ENCODE measurements around the gene CCNF.

The CCNF gene

GRCh38 chr16:2485811-2486507, 56.7 kb downstream of the CCNF start:
- TF ChIP-seq CTCF (IDR thresholded peaks at IDR 0.05; ENCODE audit: low read depth, low read length) (no peak), POLR2A (IDR thresholded peaks at IDR 0.05; ENCODE audit: extremely low read depth, insufficient read length) (no peak), MAX (IDR thresholded peaks at IDR 0.05; ENCODE audit: low read depth, low read length) (no peak), MYC (IDR thresholded peaks at IDR 0.05; ENCODE audit: low read depth, low read length) (no peak)
- no peak overlapping the region for H3K4me3 ChIP-seq (ENCODE audit: low read depth, low read length)
- DNase-seq (ENCODE audit: low read depth): no peak

GRCh38 chr16:2486645-2487516, 57.6 kb downstream of the CCNF start:
- DNase-seq (ENCODE audit: low read depth): peak; percentile 31
- no peak for TF ChIP-seq CTCF (IDR thresholded peaks at IDR 0.05; ENCODE audit: low read depth, low read length)
- peak; percentile 40; the same call in 1 of the 2 replicates for TF ChIP-seq MAX (IDR thresholded peaks at IDR 0.05; ENCODE audit: low read depth, low read length)
- no peak overlapping the region for H3K4me3 ChIP-seq (ENCODE audit: low read depth, low read length)

- no peak overlapping the region for H3K4me3 ChIP-seq (ENCODE audit: low read depth, low read length)
- no peak for DNase-seq (ENCODE audit: low read depth)
- TF ChIP-seq MYC (IDR thresholded peaks at IDR 0.05; ENCODE audit: low read depth, low read length) (no peak), MAX (IDR thresholded peaks at IDR 0.05; ENCODE audit: low read depth, low read length) (no peak), CTCF (IDR thresholded peaks at IDR 0.05; ENCODE audit: low read depth, low read length) (no peak), POLR2A (IDR thresholded peaks at IDR 0.05; ENCODE audit: extremely low read depth, insufficient read length) (no peak)
Observed at GRCh38 chr16:2487517-2487842, 58.2 kb downstream of the CCNF start.

- TF ChIP-seq MAX (IDR thresholded peaks at IDR 0.05; ENCODE audit: low read depth, low read length) (peak; percentile 59), CTCF (IDR thresholded peaks at IDR 0.05; ENCODE audit: low read depth, low read length) (no peak), MYC (IDR thresholded peaks at IDR 0.05; ENCODE audit: low read depth, low read length) (no peak), POLR2A (IDR thresholded peaks at IDR 0.05; ENCODE audit: extremely low read depth, insufficient read length) (no peak)
Observed at GRCh38 chr16:2487903-2488531, 58.8 kb downstream of the CCNF start.

GRCh38 chr16:2489581-2489980, 60.3 kb downstream of the CCNF start:
- no peak for TF ChIP-seq MAX (IDR thresholded peaks at IDR 0.05; ENCODE audit: low read depth, low read length)
- TF ChIP-seq POLR2A (IDR thresholded peaks at IDR 0.05; ENCODE audit: extremely low read depth, insufficient read length): no peak
- no peak for TF ChIP-seq CTCF (IDR thresholded peaks at IDR 0.05; ENCODE audit: low read depth, low read length)
- no peak for TF ChIP-seq MYC (IDR thresholded peaks at IDR 0.05; ENCODE audit: low read depth, low read length)
- DNase-seq (ENCODE audit: low read depth): no peak
- H3K4me3 ChIP-seq (ENCODE audit: low read depth, low read length): no peak overlapping the region

More at GRCh38 chr16:2487903-2488531, 58.8 kb downstream of the CCNF start:
- no peak overlapping the region for H3K4me3 ChIP-seq (ENCODE audit: low read depth, low read length)
- peak; percentile 74 for DNase-seq (ENCODE audit: low read depth)
